Erythroblast (primary cell): ENCODE measurements around the gene COQ6.

Source experiments
- GATA1 ChIP-seq: IDR thresholded peaks from 2 replicates; pipeline ENCODE4 v1.6.1; 2011; ENCODE audit warnings: low read depth, mild to moderate bottlenecking, control low read depth, low read length, moderate library complexity
- POLR2A ChIP-seq: IDR thresholded peaks from 2 replicates; pipeline ENCODE4 v1.6.1; 2011; ENCODE audit warnings: mild to moderate bottlenecking, low read length

DNA sequence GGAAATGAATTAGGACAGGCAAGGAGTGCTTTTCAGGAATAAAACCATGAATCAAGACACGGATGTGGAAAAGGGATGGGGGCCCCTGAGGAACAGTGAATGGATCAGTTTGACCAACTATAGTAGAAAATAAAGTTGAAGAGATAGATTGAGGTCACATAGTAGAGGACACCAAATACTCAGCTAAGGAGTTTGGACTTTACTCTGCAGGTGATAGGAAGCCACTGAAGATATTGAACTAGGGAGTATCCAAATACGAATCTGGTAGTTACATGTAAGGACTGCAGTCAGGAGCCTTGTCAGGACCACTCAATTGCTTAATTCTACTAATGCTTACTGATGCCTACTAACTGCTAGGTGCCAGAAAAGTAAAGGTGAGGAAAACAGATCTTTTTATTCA lies 48.6 kb downstream of the COQ6 start:
- no peak for TF ChIP-seq POLR2A
- TF ChIP-seq GATA1: no peak
